Neural progenitor cell (in vitro differentiated cells): ENCODE measurements around the gene FKBP5.

Experiments
- EZH2 ChIP-seq: fragments of 200-600 bp; sonication (generic); IDR thresholded peaks from 2 replicates; pipeline ENCODE4 v1.6.1; 2017; ENCODE audit warnings: antibody characterized with exemption, mild to moderate bottlenecking, moderate library complexity
- EZH2phosphoT487 ChIP-seq: fragments of 200-600 bp; sonication (generic); IDR thresholded peaks from 2 replicates; pipeline ENCODE4 v1.6.1; 2017; ENCODE audit warnings: antibody characterized with exemption
- TF ChIP-seq, protein P1 (sequence below): fragments of 200-600 bp; sonication (generic); IDR thresholded peaks from 2 replicates; pipeline ENCODE4 v1.5.1; 2017; ENCODE audit warnings: antibody characterized with exemption, mild to moderate bottlenecking

- TF ChIP-seq, protein P1, sequence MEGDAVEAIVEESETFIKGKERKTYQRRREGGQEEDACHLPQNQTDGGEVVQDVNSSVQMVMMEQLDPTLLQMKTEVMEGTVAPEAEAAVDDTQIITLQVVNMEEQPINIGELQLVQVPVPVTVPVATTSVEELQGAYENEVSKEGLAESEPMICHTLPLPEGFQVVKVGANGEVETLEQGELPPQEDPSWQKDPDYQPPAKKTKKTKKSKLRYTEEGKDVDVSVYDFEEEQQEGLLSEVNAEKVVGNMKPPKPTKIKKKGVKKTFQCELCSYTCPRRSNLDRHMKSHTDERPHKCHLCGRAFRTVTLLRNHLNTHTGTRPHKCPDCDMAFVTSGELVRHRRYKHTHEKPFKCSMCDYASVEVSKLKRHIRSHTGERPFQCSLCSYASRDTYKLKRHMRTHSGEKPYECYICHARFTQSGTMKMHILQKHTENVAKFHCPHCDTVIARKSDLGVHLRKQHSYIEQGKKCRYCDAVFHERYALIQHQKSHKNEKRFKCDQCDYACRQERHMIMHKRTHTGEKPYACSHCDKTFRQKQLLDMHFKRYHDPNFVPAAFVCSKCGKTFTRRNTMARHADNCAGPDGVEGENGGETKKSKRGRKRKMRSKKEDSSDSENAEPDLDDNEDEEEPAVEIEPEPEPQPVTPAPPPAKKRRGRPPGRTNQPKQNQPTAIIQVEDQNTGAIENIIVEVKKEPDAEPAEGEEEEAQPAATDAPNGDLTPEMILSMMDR: no peak
- TF ChIP-seq EZH2 (no peak), EZH2phosphoT487 (no peak)
Observed at GRCh38 chr6:35573495-35574110, 115.1 kb downstream of the FKBP5 start.
